Measurements from ENCODE around the gene TMPRSS2. TPM values are rescaled to one million over a fixed set of nuclear protein-coding genes. Genes with fewer than 3 reads are reported as not detected.

TMPRSS2 gene
- total RNA-seq, 4 donors from 2014 or later = not detected

GRCh38 chr21:41465176-41465781 is 42.7 kb downstream of the TMPRSS2 start:
- no peak for ATAC-seq (ENCODE audit: low FRiP score)
- no peak for TF ChIP-seq CTCF (IDR thresholded peaks at IDR 0.05)
- no peak for DNase-seq (ENCODE audit: low spot score)

DNA sequence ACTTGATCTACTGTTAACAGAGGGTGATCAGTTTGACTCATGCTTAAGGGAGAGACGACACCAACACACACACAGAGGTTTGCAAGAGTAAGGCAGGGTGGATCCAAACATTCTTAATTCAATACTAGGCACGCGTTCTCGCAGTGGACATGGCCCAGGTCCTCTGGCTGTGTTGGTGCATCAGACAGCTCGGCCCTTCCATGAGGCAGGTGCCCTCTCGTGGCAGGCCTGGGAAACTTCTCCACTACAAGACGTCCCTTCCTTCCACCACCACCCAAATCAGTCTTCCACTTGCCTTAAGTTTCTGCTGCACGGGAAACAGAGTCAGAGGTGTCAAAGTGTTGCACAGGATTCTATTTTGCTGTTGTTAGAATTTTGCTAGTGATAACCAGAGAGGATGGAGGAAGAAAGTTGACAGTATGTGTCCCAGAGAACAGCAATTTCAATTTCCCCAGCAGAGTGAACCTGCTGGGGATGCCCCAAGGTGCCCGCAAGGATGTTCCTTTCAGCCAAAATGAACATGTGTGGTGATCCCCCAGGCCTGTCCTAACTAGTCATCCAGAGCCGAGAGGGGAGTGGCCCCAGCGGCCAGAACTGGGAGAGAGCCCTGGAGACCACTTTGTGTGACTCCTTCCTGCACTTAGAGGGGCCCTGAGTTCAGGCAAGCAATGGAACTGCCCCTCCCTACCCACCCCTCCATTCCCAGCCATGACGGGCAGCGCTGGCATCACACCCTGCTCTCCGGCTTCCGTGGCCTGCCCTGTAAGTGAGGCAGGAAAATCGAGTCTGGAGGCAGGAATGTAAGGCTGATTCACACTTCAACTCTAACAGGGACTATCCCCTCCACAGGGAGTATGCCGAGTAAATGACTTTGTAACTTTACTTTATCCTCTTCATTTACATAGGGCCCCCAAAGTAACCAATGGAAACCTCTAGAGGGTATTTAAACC is 47.1 kb downstream of the TMPRSS2 start:
- ATAC-seq (ENCODE audit: low FRiP score) (peak; percentile 92), DNase-seq (ENCODE audit: low spot score) (no peak)
- no peak for TF ChIP-seq CTCF (IDR thresholded peaks at IDR 0.05)

DNA sequence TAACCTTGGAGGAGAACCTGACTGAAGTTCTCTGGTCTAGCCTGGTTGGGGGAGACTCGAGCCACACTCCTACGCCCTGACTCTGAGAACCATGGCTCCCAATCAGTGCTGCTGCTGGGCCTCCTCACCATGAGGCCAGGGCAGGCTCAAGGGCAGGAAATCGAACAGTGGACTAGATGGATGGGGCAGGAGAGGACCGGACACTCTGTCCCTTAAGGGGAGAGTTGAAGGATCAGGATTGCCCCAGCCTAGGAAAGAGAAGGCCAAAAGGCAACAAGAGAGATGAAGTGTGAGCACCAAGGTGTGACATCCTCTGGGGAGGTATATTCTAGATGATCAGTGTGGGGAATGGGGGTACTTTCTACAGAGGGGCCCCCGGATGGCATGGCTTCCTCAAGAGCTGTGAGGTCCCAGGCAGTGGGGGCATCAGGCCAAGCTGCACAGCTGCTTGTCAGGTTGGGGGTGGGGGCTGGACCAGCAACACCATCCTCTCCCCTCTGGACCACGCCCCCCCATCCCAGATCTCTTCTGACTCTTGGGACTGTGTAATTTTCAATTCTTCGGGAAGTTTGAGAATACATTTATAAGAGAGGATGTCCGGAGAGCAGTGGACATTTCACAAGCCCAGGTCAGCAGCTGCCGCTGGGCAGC is 47.9 kb downstream of the TMPRSS2 start:
- DNase-seq (ENCODE audit: low spot score) (no peak), ATAC-seq (ENCODE audit: low FRiP score) (no peak)
- no peak for TF ChIP-seq CTCF (IDR thresholded peaks at IDR 0.05)

DNA sequence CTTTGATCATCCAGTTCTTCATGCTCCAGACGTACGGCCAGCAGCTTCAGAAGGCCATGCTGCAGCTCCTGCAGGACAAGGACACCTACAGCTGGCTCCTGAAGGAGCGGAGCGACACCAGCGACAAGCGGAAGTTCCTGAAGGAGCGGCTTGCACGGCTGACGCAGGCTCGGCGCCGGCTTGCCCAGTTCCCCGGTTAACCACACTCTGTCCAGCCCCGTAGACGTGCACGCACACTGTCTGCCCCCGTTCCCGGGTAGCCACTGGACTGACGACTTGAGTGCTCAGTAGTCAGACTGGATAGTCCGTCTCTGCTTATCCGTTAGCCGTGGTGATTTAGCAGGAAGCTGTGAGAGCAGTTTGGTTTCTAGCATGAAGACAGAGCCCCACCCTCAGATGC is 49.4 kb downstream of the TMPRSS2 start:
- TF ChIP-seq CTCF (IDR thresholded peaks at IDR 0.05) = no peak
- ATAC-seq (ENCODE audit: low FRiP score) = no peak
- no peak for DNase-seq (ENCODE audit: low spot score)

DNA sequence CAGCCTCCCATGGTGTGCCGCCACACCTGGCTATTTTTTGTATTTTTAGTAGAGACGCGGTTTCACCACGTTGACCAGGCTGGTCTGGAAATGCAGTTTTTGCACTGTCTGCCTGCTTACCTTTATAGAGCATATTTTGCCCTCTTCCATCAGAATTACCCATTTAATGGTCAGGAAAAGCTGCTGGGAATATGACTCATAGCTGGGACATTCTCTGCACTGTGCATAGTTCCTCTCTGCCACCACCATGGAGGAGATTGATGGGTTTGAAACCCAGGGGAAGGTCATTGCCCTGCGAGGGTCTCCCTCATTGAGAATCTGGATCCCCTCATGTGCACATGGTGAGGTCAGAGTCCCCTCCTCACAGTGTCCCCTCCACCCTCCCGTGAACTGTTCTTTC is 49.8 kb downstream of the TMPRSS2 start:
- no peak for DNase-seq (ENCODE audit: low spot score)
- ATAC-seq (ENCODE audit: low FRiP score) = no peak
- TF ChIP-seq CTCF (IDR thresholded peaks at IDR 0.05) = no peak

GRCh38 chr21:41453761-41454160 is 54.2 kb downstream of the TMPRSS2 start:
- no peak for TF ChIP-seq CTCF (IDR thresholded peaks at IDR 0.05)
- DNase-seq (ENCODE audit: low spot score) = no peak
- ATAC-seq (ENCODE audit: low FRiP score) = no peak
